HG03457 (cell line): Measurements from ENCODE around the gene CCDC169.

Experiments
- ATAC-seq: cut with Tn5 transposase; IDR thresholded peaks from one replicate; pipeline ENCODE4 v1.9.1; 2021; ENCODE audit warnings: moderate number of reproducible peaks; ENCODE audit not compliant: unreplicated experiment

Gene CCDC169

GRCh38 chr13:36248700-36249099 lies 48.9 kb downstream of the CCDC169 start:
- ATAC-seq: no peak

GRCh38 chr13:36244990-36245389 lies 52.6 kb downstream of the CCDC169 start:
- ATAC-seq: no peak

GRCh38 chr13:36244073-36244472 lies 53.5 kb downstream of the CCDC169 start:
- no peak for ATAC-seq

- ATAC-seq: no peak
Observed at GRCh38 chr13:36242761-36243160, 54.9 kb downstream of the CCDC169 start.

GRCh38 chr13:36231236-36231635 lies 66.4 kb downstream of the CCDC169 start:
- no peak for ATAC-seq

- ATAC-seq: no peak
Observed at GRCh38 chr13:36224730-36225129, 72.9 kb downstream of the CCDC169 start.

GRCh38 chr13:36219883-36220282 lies 77.7 kb downstream of the CCDC169 start:
- ATAC-seq: no peak

- ATAC-seq: no peak
Observed at GRCh38 chr13:36217456-36217855, 80.2 kb downstream of the CCDC169 start.

GRCh38 chr13:36214163-36214921 lies 83.3 kb downstream of the CCDC169 start, which contains the start of gene SOHLH2:
SOHLH2 (minus strand) TSS chr13:36214556; CDS start chr13:36214526, 30 bp downstream.
- no peak for ATAC-seq

- ATAC-seq: no peak
Observed at GRCh38 chr13:36212789-36213188, 84.8 kb downstream of the CCDC169 start.

GRCh38 chr13:36211567-36211966 lies 86.0 kb downstream of the CCDC169 start:
- ATAC-seq: no peak

- ATAC-seq: no peak
Observed at GRCh38 chr13:36210738-36211137, 86.9 kb downstream of the CCDC169 start.

- ATAC-seq: no peak
Observed at GRCh38 chr13:36207672-36208071, 89.9 kb downstream of the CCDC169 start.

- ATAC-seq: no peak
Observed at GRCh38 chr13:36193151-36193855, 104.3 kb downstream of the CCDC169 start.

- no peak for ATAC-seq
Observed at GRCh38 chr13:36192166-36192565, 105.4 kb downstream of the CCDC169 start.

GRCh38 chr13:36190771-36191170 lies 106.8 kb downstream of the CCDC169 start:
- ATAC-seq: no peak

GRCh38 chr13:36188441-36188840 lies 109.2 kb downstream of the CCDC169 start:
- no peak for ATAC-seq

- ATAC-seq: no peak
Observed at GRCh38 chr13:36183901-36184300, 113.7 kb downstream of the CCDC169 start.
